HG03520 (cell line): Measurements from ENCODE around the gene SMTNL2.
"Not testable (repeated sequence)": the region's sequence is repeated elsewhere in the genome, so short reads cannot be mapped to it uniquely, and the experiment has no call there.

Experiments used
- ATAC-seq: cut with Tn5 transposase; IDR thresholded peaks from one replicate; pipeline ENCODE4 v1.9.1; 2021; ENCODE audit warnings: mild to moderate bottlenecking, moderate library complexity; ENCODE audit not compliant: unreplicated experiment

The SMTNL2 gene

GRCh38 chr17:4559966-4560365 lies 24.4 kb upstream of the SMTNL2 start:
- no peak for ATAC-seq

GRCh38 chr17:4560421-4560820 lies 23.9 kb upstream of the SMTNL2 start, which contains the start of gene GGT6:
TSS of gene GGT6 (minus strand) at chr17:4560577. CDS start at chr17:4560521, 56 bp downstream.
- no peak for ATAC-seq

GRCh38 chr17:4560837-4561256 lies 23.5 kb upstream of the SMTNL2 start:
- no peak for ATAC-seq

- no peak for ATAC-seq
These were observed 22.0 kb upstream of the SMTNL2 start for GRCh38 chr17:4562015-4562969.

GRCh38 chr17:4565209-4566141 lies 18.9 kb upstream of the SMTNL2 start:
- ATAC-seq = no peak

GRCh38 chr17:4566785-4567184 lies 17.5 kb upstream of the SMTNL2 start:
- no peak for ATAC-seq

- no peak for ATAC-seq
These were observed 14.7 kb upstream of the SMTNL2 start for GRCh38 chr17:4569591-4569990.

- ATAC-seq = no peak
These were observed 12.2 kb upstream of the SMTNL2 start for GRCh38 chr17:4572131-4572530.

- no peak for ATAC-seq
These were observed 11.2 kb upstream of the SMTNL2 start for GRCh38 chr17:4573115-4573514.

- ATAC-seq = no peak
These were observed 10.7 kb upstream of the SMTNL2 start for GRCh38 chr17:4573669-4574068.

GRCh38 chr17:4574448-4575045 lies 9.8 kb upstream of the SMTNL2 start:
- no peak for ATAC-seq

GRCh38 chr17:4576161-4576558 lies 8.2 kb upstream of the SMTNL2 start:
- ATAC-seq = no peak

- ATAC-seq = no peak
These were observed 7.5 kb upstream of the SMTNL2 start for GRCh38 chr17:4576729-4577322.

GRCh38 chr17:4577386-4577993 lies 6.8 kb upstream of the SMTNL2 start:
- ATAC-seq = no peak

- not testable (repeated sequence) for ATAC-seq
These were observed 6.0 kb upstream of the SMTNL2 start for GRCh38 chr17:4578349-4578748.

GRCh38 chr17:4579678-4580077 lies 4.7 kb upstream of the SMTNL2 start:
- ATAC-seq = no peak

GRCh38 chr17:4580291-4580690 lies 4.0 kb upstream of the SMTNL2 start:
- ATAC-seq = no peak

GRCh38 chr17:4582101-4582501 lies 2.2 kb upstream of the SMTNL2 start:
- ATAC-seq = no peak

GRCh38 chr17:4582691-4583090 lies 1.6 kb upstream of the SMTNL2 start:
- ATAC-seq = no peak

GRCh38 chr17:4583206-4583605 lies 1.1 kb upstream of the SMTNL2 start:
- no peak for ATAC-seq
